PC-3 (cell line): ENCODE measurements around the gene CLDN22. TPM values are rescaled to one million over a fixed set of nuclear protein-coding genes. Genes with fewer than 3 reads are reported as not detected.
A peak's percentile ranks its signal among the peaks of the same experiment; 100 is the strongest.

Experiments used
- ATAC-seq: fragments of 200-7000 bp; cut with Tn5 transposase; 2 replicates; pipeline ENCODE4 v1.9.1; 2020; ENCODE audit warnings: mild to moderate bottlenecking, moderate library complexity
- BruUV-seq: library from RNA; stranded (reverse); fragments of 400-500 nt; replicated peaks from 2 replicates; lab custom pipeline; 2021; lab: Mats Ljungman, UMichigan
- CTCF ChIA-PET: fragments of 300-600 bp; sonication (Branson Sonifier 250); formaldehyde crosslinking; loops from one replicate; lab custom pipeline; 2022; ENCODE audit warnings: antibody characterized with exemption; lab: Charles Lee
- POLR2A ChIA-PET: fragments of 300-600 bp; sonication (Branson Sonifier 250); formaldehyde crosslinking; loops from one replicate; lab custom pipeline; 2022; ENCODE audit warnings: antibody characterized with exemption; ENCODE audit not compliant: unreplicated experiment; lab: Charles Lee
- DNase-seq: peaks from one replicate; pipeline ENCODE4 v3.0.0-alpha.2; 2015
- H2AFZ ChIP-seq: fragments of 300-600 bp; sonication (generic); 2 replicates; pipeline ENCODE4 v1.6.0; 2016; ENCODE audit warnings: antibody characterized with exemption, low read length
- H3F3A ChIP-seq: fragments of 300-600 bp; sonication (generic); one replicate; pipeline ENCODE4 v1.6.0; 2017; ENCODE audit warnings: antibody characterized with exemption, low read length, control low read depth, mild to moderate bottlenecking; ENCODE audit not compliant: unreplicated experiment
- H3K27ac ChIP-seq: fragments of 300-600 bp; sonication (generic); 2 replicates; pipeline ENCODE4 v1.5.1; 2016; ENCODE audit warnings: mild to moderate bottlenecking, low read length
- H3K27me3 ChIP-seq: fragments of 300-600 bp; sonication (generic); 2 replicates; pipeline ENCODE4 v1.6.1; 2016; ENCODE audit warnings: low read length, mixed read lengths
- H3K36me3 ChIP-seq: fragments of 300-600 bp; sonication (generic); 2 replicates; pipeline ENCODE4 v1.6.1; 2016; ENCODE audit warnings: low read depth, mixed run types, low read length, mixed read lengths
- H3K4me1 ChIP-seq: fragments of 300-600 bp; sonication (generic); 2 replicates; pipeline ENCODE4 v1.5.1; 2016; ENCODE audit warnings: low read length; ENCODE audit not compliant: insufficient read depth
- H3K4me2 ChIP-seq: fragments of 300-600 bp; sonication (generic); 2 replicates; pipeline ENCODE4 v1.6.0; 2016; ENCODE audit warnings: low read length
- H3K4me3 ChIP-seq: fragments of 300-600 bp; sonication (generic); 2 replicates; pipeline ENCODE4 v1.5.1; 2016; ENCODE audit warnings: mild to moderate bottlenecking, low read length, mixed read lengths
- H3K79me2 ChIP-seq: fragments of 300-600 bp; sonication (generic); 2 replicates; pipeline ENCODE4 v1.6.1; 2017; ENCODE audit warnings: low read length, mixed read lengths
- H3K9ac ChIP-seq: fragments of 300-600 bp; sonication (generic); 2 replicates; pipeline ENCODE4 v1.6.0; 2016; ENCODE audit warnings: mild to moderate bottlenecking, low read length
- H3K9me2 ChIP-seq: fragments of 300-600 bp; sonication (generic); replicated peaks from 2 replicates; pipeline ENCODE4 v1.6.1; 2016; ENCODE audit warnings: mixed run types, low read length, mixed read lengths
- H3K9me3 ChIP-seq: fragments of 300-600 bp; sonication (generic); 2 replicates; pipeline ENCODE4 v1.6.1; 2016; ENCODE audit warnings: low read length, mixed read lengths
- H4K20me1 ChIP-seq: fragments of 300-600 bp; sonication (generic); 2 replicates; pipeline ENCODE4 v1.6.1; 2016; ENCODE audit warnings: low read length, mixed read lengths
- CTCF ChIP-seq: fragments of 300-600 bp; sonication (generic); conservative IDR thresholded peaks from 2 replicates; pipeline ENCODE4 v1.5.1; 2017; ENCODE audit warnings: antibody characterized with exemption, low read depth, mild to moderate bottlenecking, low read length
- EZH2 ChIP-seq: fragments of 300-600 bp; sonication (generic); IDR thresholded peaks from one replicate; pipeline ENCODE4 v1.6.1; 2017; ENCODE audit warnings: antibody characterized with exemption, mild to moderate bottlenecking, low read length; ENCODE audit not compliant: unreplicated experiment
- EZH2phosphoT487 ChIP-seq: fragments of 300-600 bp; sonication (generic); IDR thresholded peaks from 2 replicates; pipeline ENCODE4 v1.6.1; 2018; ENCODE audit warnings: mild to moderate bottlenecking, antibody characterized with exemption, low read length, borderline replicate concordance
- intact Hi-C: fragments of 100-400 bp; cut with micrococcal nuclease; formaldehyde crosslinking; loops from 2 replicates; pipeline ENCODE4 v1.9.0; 2023
- total RNA-seq: library from RNA; depleted of rRNA; stranded (reverse); fragments of >200 nt; gene quantifications from 2 replicates; pipeline ENCODE4 v1.2.3, GENCODE V29; 2014

Gene CLDN22
- total RNA-seq, 1 experiment from 2014 or later = not detected

GRCh38 chr4:183285886-183286285 lies 34.2 kb downstream of the CLDN22 start:
- Histone ChIP-seq H3K79me2 (no peaks in the 10 kb centered on the region), H3K9me2 (no peaks in the 10 kb centered on the region), H3K27me3 (no peaks in the 10 kb centered on the region), H2AFZ (no peak overlapping the region), H3K36me3 (peaks cover 7% of the 10 kb centered on the region; the same call in 1 of the 2 replicates), H4K20me1 (no peaks in the 10 kb centered on the region), H3K27ac (no peak overlapping the region), H3K9me3 (no peaks in the 10 kb centered on the region), H3K4me1 (peaks cover 16% of the 10 kb centered on the region; the same call in 1 of the 2 replicates), H3K4me2 (no peak overlapping the region), H3F3A (no peaks in the 10 kb centered on the region), H3K4me3 (no peak overlapping the region), H3K9ac (no peak overlapping the region)
- ATAC-seq (no peak), DNase-seq (no peak)
- BruUV-seq = no TSS peak
- CTCF ChIA-PET = no interaction called here
- intact Hi-C loops = loop anchor here (2.0 kb wide), 1 partner anchor 49 kb away; no protein-coding TSS in a partner anchor
- TF ChIP-seq EZH2 (no peak), CTCF (no peak), EZH2phosphoT487 (no peak)
- POLR2A ChIA-PET = no interaction called here

GRCh38 chr4:183284965-183285364 lies 35.1 kb downstream of the CLDN22 start:
- peaks cover 7% of the 10 kb centered on the region; the same call in 1 of the 2 replicates for H3K36me3 ChIP-seq
- peak; percentile 94 for ATAC-seq
- POLR2A ChIA-PET = no interaction called here

More at GRCh38 chr4:183284965-183285364, 35.1 kb downstream of the CLDN22 start:
- Histone ChIP-seq H3K9me2 (no peaks in the 10 kb centered on the region), H2AFZ (no peak overlapping the region), H3K4me2 (no peak overlapping the region), H3F3A (no peaks in the 10 kb centered on the region), H3K9me3 (no peaks in the 10 kb centered on the region), H3K4me3 (no peak overlapping the region), H3K27me3 (no peaks in the 10 kb centered on the region), H4K20me1 (no peaks in the 10 kb centered on the region), H3K27ac (no peak overlapping the region), H3K9ac (no peak overlapping the region), H3K79me2 (no peaks in the 10 kb centered on the region), H3K4me1 (peaks cover 16% of the 10 kb centered on the region; the same call in 1 of the 2 replicates)
- CTCF ChIA-PET = no interaction called here
- TF ChIP-seq EZH2 (no peak), CTCF (no peak), EZH2phosphoT487 (no peak)
- intact Hi-C loops = loop anchor here (2.0 to 5.0 kb wide), 2 partner anchors 50 to 122 kb away; no protein-coding TSS in a partner anchor
- BruUV-seq = no TSS peak
- peak; percentile 48 for DNase-seq
